ENCODE results near the gene FGF14.

The FGF14 gene

GRCh38 chr13:101795025-101795424 lies 606.8 kb downstream of the FGF14 start:
- TF ChIP-seq CTCF (IDR thresholded peaks at IDR 0.05; ENCODE audit: insufficient read depth, low read length, poor library complexity, severe bottlenecking): no peak
- no peak overlapping the region for H3K4me3 ChIP-seq (replicated peaks; ENCODE audit: low read depth, low read length)
- DNase-seq (ENCODE audit: extremely low read depth, insufficient read length): no peak
- H3K36me3 ChIP-seq (ENCODE audit: control insufficient read depth, insufficient read depth, low read length): no peaks in the 10 kb centered on the region
- H3K27me3 ChIP-seq (replicated peaks; ENCODE audit: control insufficient read depth, insufficient read depth, low read length): no peaks in the 10 kb centered on the region

- no peak for DNase-seq (ENCODE audit: extremely low read depth, insufficient read length)
- no peak for TF ChIP-seq CTCF (IDR thresholded peaks at IDR 0.05; ENCODE audit: insufficient read depth, low read length, poor library complexity, severe bottlenecking)
- no peaks in the 10 kb centered on the region for H3K27me3 ChIP-seq (replicated peaks; ENCODE audit: control insufficient read depth, insufficient read depth, low read length)
These were observed 609.7 kb downstream of the FGF14 start for GRCh38 chr13:101792189-101792588.

DNA sequence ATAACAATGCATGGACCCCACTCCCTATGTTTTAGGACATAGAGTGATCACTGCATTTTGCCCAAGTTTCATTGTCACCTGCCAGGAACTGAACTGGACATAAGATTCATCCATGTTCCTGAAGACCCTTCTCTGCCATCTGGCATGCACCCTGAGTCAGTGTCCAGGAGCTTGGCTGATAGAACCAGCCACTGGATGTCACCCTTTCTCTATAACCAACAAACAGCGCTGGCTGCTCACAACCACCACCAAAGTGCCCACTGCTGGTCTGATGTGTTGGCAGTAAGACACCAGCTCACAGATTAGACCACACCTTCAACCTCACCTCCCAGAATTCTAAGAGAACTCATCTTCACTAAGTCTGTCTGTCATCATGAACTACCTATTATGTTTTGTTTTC lies 616.0 kb downstream of the FGF14 start:
- DNase-seq (ENCODE audit: extremely low read depth, insufficient read length): no peak

More at GRCh38 chr13:101792189-101792588, 609.7 kb downstream of the FGF14 start:
- H3K4me3 ChIP-seq (replicated peaks; ENCODE audit: low read depth, low read length): no peak overlapping the region
- no peaks in the 10 kb centered on the region for H3K36me3 ChIP-seq (ENCODE audit: control insufficient read depth, insufficient read depth, low read length)

DNA sequence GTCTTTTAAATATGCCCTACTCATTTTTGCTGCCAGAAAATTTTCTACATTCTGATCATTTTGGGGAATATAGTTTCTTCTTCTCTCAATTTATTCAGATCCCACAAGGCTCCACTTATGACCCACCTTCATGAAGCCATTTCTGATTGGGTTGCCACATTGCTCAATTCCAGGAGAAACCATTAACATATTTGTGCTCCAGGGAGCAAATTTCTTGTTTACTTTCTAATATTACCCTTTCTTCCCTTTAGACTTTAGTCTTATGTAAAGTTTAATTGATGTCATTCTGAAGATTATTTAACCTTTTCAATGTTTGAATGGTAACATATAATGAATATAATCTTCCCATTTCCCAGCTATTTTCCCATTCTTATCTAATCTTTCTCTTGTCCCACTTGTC lies 617.5 kb downstream of the FGF14 start:
- Histone ChIP-seq H3K27me3 (replicated peaks; ENCODE audit: control insufficient read depth, insufficient read depth, low read length) (no peaks in the 10 kb centered on the region), H3K36me3 (ENCODE audit: control insufficient read depth, insufficient read depth, low read length) (no peaks in the 10 kb centered on the region), H3K4me3 (replicated peaks; ENCODE audit: low read depth, low read length) (no peak overlapping the region)
- no peak for DNase-seq (ENCODE audit: extremely low read depth, insufficient read length)
- no peak for TF ChIP-seq CTCF (IDR thresholded peaks at IDR 0.05; ENCODE audit: insufficient read depth, low read length, poor library complexity, severe bottlenecking)

More for the DNA sequence above, 616.0 kb downstream of the FGF14 start:
- Histone ChIP-seq H3K4me3 (replicated peaks; ENCODE audit: low read depth, low read length) (no peak overlapping the region), H3K36me3 (ENCODE audit: control insufficient read depth, insufficient read depth, low read length) (no peaks in the 10 kb centered on the region), H3K27me3 (replicated peaks; ENCODE audit: control insufficient read depth, insufficient read depth, low read length) (no peaks in the 10 kb centered on the region)
- peak; percentile 14 for TF ChIP-seq CTCF (IDR thresholded peaks at IDR 0.05; ENCODE audit: insufficient read depth, low read length, poor library complexity, severe bottlenecking)

GRCh38 chr13:101783554-101783953 lies 618.3 kb downstream of the FGF14 start:
- TF ChIP-seq CTCF (IDR thresholded peaks at IDR 0.05; ENCODE audit: insufficient read depth, low read length, poor library complexity, severe bottlenecking): no peak
- H3K4me3 ChIP-seq (replicated peaks; ENCODE audit: low read depth, low read length): no peak overlapping the region
- no peaks in the 10 kb centered on the region for H3K36me3 ChIP-seq (ENCODE audit: control insufficient read depth, insufficient read depth, low read length)
- no peaks in the 10 kb centered on the region for H3K27me3 ChIP-seq (replicated peaks; ENCODE audit: control insufficient read depth, insufficient read depth, low read length)
- DNase-seq (ENCODE audit: extremely low read depth, insufficient read length): no peak

DNA sequence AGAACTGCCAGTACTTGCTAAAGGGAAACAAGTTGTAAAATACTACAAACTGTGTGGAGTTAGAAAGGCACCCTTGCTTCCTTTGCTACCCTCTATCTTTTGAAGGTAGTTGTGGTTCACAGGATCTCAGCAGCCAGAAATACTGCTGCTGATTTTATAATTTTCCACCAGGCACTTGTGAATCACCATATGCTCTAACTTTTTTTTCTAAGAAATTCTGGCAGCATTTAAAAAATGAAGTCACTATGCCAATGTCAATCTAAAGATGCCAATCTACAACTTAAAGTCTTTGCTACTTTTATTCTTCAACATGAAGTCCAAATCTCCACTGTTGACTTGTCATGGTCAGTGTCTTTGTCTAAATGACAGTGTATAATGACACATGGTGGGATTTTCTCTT lies 621.6 kb downstream of the FGF14 start:
- DNase-seq (ENCODE audit: extremely low read depth, insufficient read length): no peak
- no peak overlapping the region for H3K4me3 ChIP-seq (replicated peaks; ENCODE audit: low read depth, low read length)
- no peaks in the 10 kb centered on the region for H3K36me3 ChIP-seq (ENCODE audit: control insufficient read depth, insufficient read depth, low read length)
- no peak for TF ChIP-seq CTCF (IDR thresholded peaks at IDR 0.05; ENCODE audit: insufficient read depth, low read length, poor library complexity, severe bottlenecking)
- H3K27me3 ChIP-seq (replicated peaks; ENCODE audit: control insufficient read depth, insufficient read depth, low read length): no peaks in the 10 kb centered on the region
